ENCODE data around the gene INPP4B. TPM values are rescaled to one million over a fixed set of nuclear protein-coding genes. Genes with fewer than 3 reads are reported as not detected.

The INPP4B gene
- total and polyA plus RNA-seq, 2 of the 4 experiments (the other 2 are of a cell fraction): 1.8 to 14.0 TPM

DNA sequence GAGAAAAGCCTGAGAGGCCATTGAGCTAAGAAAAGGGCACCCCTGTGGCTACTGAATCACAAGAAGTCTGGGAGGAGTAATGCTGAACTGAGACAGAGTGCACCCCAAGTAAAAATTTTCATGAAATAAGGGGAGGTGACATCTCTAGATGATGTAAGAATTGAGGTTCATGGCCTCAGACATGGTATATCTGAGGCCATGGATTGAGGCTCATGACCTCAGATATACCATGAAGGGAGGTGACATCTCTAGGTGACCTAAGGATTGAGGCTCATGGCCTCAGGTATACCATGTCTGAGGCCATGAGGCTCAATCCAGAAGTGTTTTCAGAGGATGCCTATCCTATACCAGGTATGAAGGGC lies 560.9 kb downstream of the INPP4B start:
- no peak overlapping the region for H3K9ac ChIP-seq (ENCODE audit: low read depth, low read length)
- H3K4me1 ChIP-seq (ENCODE audit: control insufficient read depth, insufficient read depth, low read length): no peaks in the 10 kb centered on the region
- ChIA-PET CTCF (no interaction called here), POLR2A (ENCODE audit: unreplicated experiment) (no interaction called here)
- H3K36me3 ChIP-seq (ENCODE audit: control insufficient read depth, insufficient read depth, low read length): no peaks in the 10 kb centered on the region
- H2AFZ ChIP-seq (replicated peaks; ENCODE audit: low read length, poor library complexity): no peak overlapping the region
- no peak overlapping the region for H3K4ac ChIP-seq (ENCODE audit: low read depth, low read length)
- no peak overlapping the region for H4K5ac ChIP-seq (ENCODE audit: low read depth, low read length)
- no peak overlapping the region for H3K56ac ChIP-seq (ENCODE audit: extremely low read depth, insufficient read depth, low read length)
- no peak overlapping the region for H2BK120ac ChIP-seq (ENCODE audit: low read depth, low read length)
- no peak overlapping the region for H3K4me2 ChIP-seq (ENCODE audit: low read depth, low read length)
- no peak for TF ChIP-seq POLR2A (IDR thresholded peaks at IDR 0.05; ENCODE audit: low read depth, low read length)
- no peak for TF ChIP-seq BHLHE40 (IDR thresholded peaks at IDR 0.05; ENCODE audit: low read depth, low read length)
- TF ChIP-seq MAZ (IDR thresholded peaks at IDR 0.05; ENCODE audit: borderline replicate concordance, low read depth, low read length): no peak
- no peak for TF ChIP-seq RAD21 (IDR thresholded peaks at IDR 0.05; ENCODE audit: low read length)
- TF ChIP-seq USF2 (IDR thresholded peaks at IDR 0.05; ENCODE audit: low read depth, low read length): no peak
- no peak for TF ChIP-seq FOS (IDR thresholded peaks at IDR 0.05; ENCODE audit: low read depth, low read length)
- no peak for TF ChIP-seq MAFK (IDR thresholded peaks at IDR 0.05; ENCODE audit: low read depth, low read length)
- TF ChIP-seq, protein P1, sequence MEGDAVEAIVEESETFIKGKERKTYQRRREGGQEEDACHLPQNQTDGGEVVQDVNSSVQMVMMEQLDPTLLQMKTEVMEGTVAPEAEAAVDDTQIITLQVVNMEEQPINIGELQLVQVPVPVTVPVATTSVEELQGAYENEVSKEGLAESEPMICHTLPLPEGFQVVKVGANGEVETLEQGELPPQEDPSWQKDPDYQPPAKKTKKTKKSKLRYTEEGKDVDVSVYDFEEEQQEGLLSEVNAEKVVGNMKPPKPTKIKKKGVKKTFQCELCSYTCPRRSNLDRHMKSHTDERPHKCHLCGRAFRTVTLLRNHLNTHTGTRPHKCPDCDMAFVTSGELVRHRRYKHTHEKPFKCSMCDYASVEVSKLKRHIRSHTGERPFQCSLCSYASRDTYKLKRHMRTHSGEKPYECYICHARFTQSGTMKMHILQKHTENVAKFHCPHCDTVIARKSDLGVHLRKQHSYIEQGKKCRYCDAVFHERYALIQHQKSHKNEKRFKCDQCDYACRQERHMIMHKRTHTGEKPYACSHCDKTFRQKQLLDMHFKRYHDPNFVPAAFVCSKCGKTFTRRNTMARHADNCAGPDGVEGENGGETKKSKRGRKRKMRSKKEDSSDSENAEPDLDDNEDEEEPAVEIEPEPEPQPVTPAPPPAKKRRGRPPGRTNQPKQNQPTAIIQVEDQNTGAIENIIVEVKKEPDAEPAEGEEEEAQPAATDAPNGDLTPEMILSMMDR (conservative IDR thresholded peaks at IDR 0.05; ENCODE audit: low read depth, low read length): no peak
- no peak for TF ChIP-seq NFE2L2 (IDR thresholded peaks at IDR 0.05; ENCODE audit: low read depth, low read length)
- no peak for TF ChIP-seq MXI1 (IDR thresholded peaks at IDR 0.05; ENCODE audit: borderline replicate concordance, low read depth, low read length)
- TF ChIP-seq, protein P2, sequence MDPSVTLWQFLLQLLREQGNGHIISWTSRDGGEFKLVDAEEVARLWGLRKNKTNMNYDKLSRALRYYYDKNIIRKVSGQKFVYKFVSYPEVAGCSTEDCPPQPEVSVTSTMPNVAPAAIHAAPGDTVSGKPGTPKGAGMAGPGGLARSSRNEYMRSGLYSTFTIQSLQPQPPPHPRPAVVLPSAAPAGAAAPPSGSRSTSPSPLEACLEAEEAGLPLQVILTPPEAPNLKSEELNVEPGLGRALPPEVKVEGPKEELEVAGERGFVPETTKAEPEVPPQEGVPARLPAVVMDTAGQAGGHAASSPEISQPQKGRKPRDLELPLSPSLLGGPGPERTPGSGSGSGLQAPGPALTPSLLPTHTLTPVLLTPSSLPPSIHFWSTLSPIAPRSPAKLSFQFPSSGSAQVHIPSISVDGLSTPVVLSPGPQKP (IDR thresholded peaks at IDR 0.05; ENCODE audit: borderline replicate concordance, low read depth, low read length): no peak
- TF ChIP-seq RCOR1 (IDR thresholded peaks at IDR 0.05; ENCODE audit: insufficient replicate concordance, low read length): no peak
- TF ChIP-seq RFX5 (IDR thresholded peaks at IDR 0.05; ENCODE audit: low read depth, low read length): no peak
- no peak for TF ChIP-seq CEBPB (IDR thresholded peaks at IDR 0.05; ENCODE audit: low read depth, low read length)
- TF ChIP-seq SMC3 (IDR thresholded peaks at IDR 0.05; ENCODE audit: low read depth, low read length): no peak
- no peak overlapping the region for H4K91ac ChIP-seq (ENCODE audit: insufficient read depth, low read depth, low read length)
- no peaks in the 10 kb centered on the region for H3K79me1 ChIP-seq (ENCODE audit: low read depth in 1 of 2, low read length in 2 of 2)
- no TSS peak for BruUV-seq (replicated peaks)
- H3K27ac ChIP-seq (ENCODE audit: insufficient read depth, low read length): no peak overlapping the region
- DNase-seq (no peak), ATAC-seq (ENCODE audit: low read depth) (no peak)
- no peak overlapping the region for H3K14ac ChIP-seq (replicated peaks; ENCODE audit: low read depth, low read length)
- in situ Hi-C loops (cut with MboI; ENCODE audit: low sequenced_read_pairs) (no loop called here), intact Hi-C loops (cut with micrococcal nuclease) (no loop called here), dilution Hi-C loops (cut with HindIII; ENCODE audit: low sequenced_read_pairs, unreplicated experiment) (no loop called here)
- no peak overlapping the region for H2AK9ac ChIP-seq (replicated peaks; ENCODE audit: low read depth, low read length, poor library complexity)
- H2BK20ac ChIP-seq (ENCODE audit: low read depth, low read length): peak overlapping the region; percentile 31; the same call in 1 of the 2 replicates
- H3K23ac ChIP-seq (ENCODE audit: low read depth, low read length): no peak overlapping the region
- H2BK15ac ChIP-seq (ENCODE audit: low read depth, low read length): no peak overlapping the region
- no peak overlapping the region for H4K8ac ChIP-seq (ENCODE audit: low read depth in 2 of 2, low read length in 2 of 2)
- no peak overlapping the region for H3K4me3 ChIP-seq (ENCODE audit: insufficient read depth, low read depth, low read length)
- H3K9me3 ChIP-seq (ENCODE audit: control insufficient read depth, insufficient read depth, low read length): no peaks in the 10 kb centered on the region
- no peaks in the 10 kb centered on the region for H3K27me3 ChIP-seq (ENCODE audit: control insufficient read depth, insufficient read depth, low read length)
- H4K20me1 ChIP-seq (ENCODE audit: insufficient read depth, low read length): no peaks in the 10 kb centered on the region
- no peak overlapping the region for H2AK5ac ChIP-seq (ENCODE audit: low read depth, low read length)
- H3K18ac ChIP-seq (ENCODE audit: low read depth, low read length): no peak overlapping the region
- no peak overlapping the region for H2BK5ac ChIP-seq (ENCODE audit: low read depth, low read length, poor library complexity, severe bottlenecking)
- 0 out of 2 replicates have a peak, but pooled peaks cover 2% of the 10 kb centered on the region for H3K9me1 ChIP-seq (ENCODE audit: insufficient read depth, low read length)
